K562 (cell line): Measurements from ENCODE around the gene FAM120C. TPM values are rescaled to one million over a fixed set of nuclear protein-coding genes. Genes with fewer than 3 reads are reported as not detected.

Source experiments
- LARP7 ChIP-seq: fragments of 450-650 bp; IDR thresholded peaks from 2 replicates; pipeline ENCODE4 v1.6.1; 2016
- NUFIP1 ChIP-seq: fragments of 450-650 bp; IDR thresholded peaks from 2 replicates; pipeline ENCODE4 v1.6.1; 2018; ENCODE audit not compliant: partially characterized antibody
- TAF1 ChIP-seq: IDR thresholded peaks from 2 replicates; pipeline ENCODE4 v1.6.1; 2011; ENCODE audit warnings: mild to moderate bottlenecking, low read length, moderate library complexity; ENCODE audit not compliant: insufficient read depth, control insufficient read depth, severe bottlenecking; ENCODE audit errors: extremely low read depth
- polyA plus RNA-seq, 8 experiments: library from polyadenylated mRNA; depleted of rRNA in 4 of 8; stranded (reverse) in 5 of 8; unstranded in 3 of 8; fragments of >200 nt; fragmentation: Nextera tagmentation in 2 of 8; fragmentation: Illumina TruSeq in 1 of 8; extraction: Ambion mirVana in 2 of 8; extraction: Trizol in 1 of 8; gene quantifications; 2 replicates each; pipeline versions ENCODE4 v1.2.1 to v1.2.3, GENCODE V29; 2011 to 2014; ENCODE audit warnings: inconsistent platforms in 1 of 8, missing spikeins in 1 of 8
- total RNA-seq, 7 experiments: library from RNA; depleted of rRNA in 6 of 7; stranded (reverse); fragments of >200 nt in 6 of 7; fragmentation: Illumina TruSeq in 2 of 7; extraction: Trizol in 2 of 7; gene quantifications; 2 replicates each; pipeline versions ENCODE4 v1.2.1 to v1.2.3, GENCODE V29; 2011 to 2021; ENCODE audit warnings: low replicate concordance in 1 of 7
- TF ChIP-seq, protein P1 (sequence below), 2 experiments: IDR thresholded peaks; 2 replicates each; pipeline ENCODE4 v1.6.1; 2011; ENCODE audit warnings: borderline replicate concordance in 1 of 2, control low read depth in 1 of 2, low read depth in 1 of 2, low read length in 1 of 2, mild to moderate bottlenecking in 1 of 2, mixed read lengths in 1 of 2, moderate library complexity in 1 of 2; ENCODE audit not compliant: insufficient read depth in 1 of 2, insufficient read length in 1 of 2, poor library complexity in 1 of 2, severe bottlenecking in 1 of 2; ENCODE audit errors: extremely low read depth in 1 of 2
- TF ChIP-seq, protein P2 (sequence below): sonication (generic); formaldehyde crosslinking; IDR thresholded peaks from 2 replicates; pipeline ENCODE4 v1.8.0; 2022; ENCODE audit warnings: mild to moderate bottlenecking, missing genetic modification reagents
- TF ChIP-seq, protein P3 (sequence below): sonication (generic); formaldehyde crosslinking; IDR thresholded peaks from 2 replicates; pipeline ENCODE4 v1.8.0; 2022; ENCODE audit warnings: missing genetic modification reagents, mild to moderate bottlenecking, moderate library complexity, borderline replicate concordance
- TF ChIP-seq, protein P4 (sequence below): fragments of 450-650 bp; IDR thresholded peaks from 2 replicates; pipeline ENCODE4 v1.6.1; 2018; ENCODE audit not compliant: partially characterized antibody

Gene FAM120C
- total and polyA plus RNA-seq, 9 of the 15 experiments (the other 6 are each of a cell fraction or from before 2014, with no cell fraction given): 0.21 to 6.7 (median 2.1) TPM

DNA sequence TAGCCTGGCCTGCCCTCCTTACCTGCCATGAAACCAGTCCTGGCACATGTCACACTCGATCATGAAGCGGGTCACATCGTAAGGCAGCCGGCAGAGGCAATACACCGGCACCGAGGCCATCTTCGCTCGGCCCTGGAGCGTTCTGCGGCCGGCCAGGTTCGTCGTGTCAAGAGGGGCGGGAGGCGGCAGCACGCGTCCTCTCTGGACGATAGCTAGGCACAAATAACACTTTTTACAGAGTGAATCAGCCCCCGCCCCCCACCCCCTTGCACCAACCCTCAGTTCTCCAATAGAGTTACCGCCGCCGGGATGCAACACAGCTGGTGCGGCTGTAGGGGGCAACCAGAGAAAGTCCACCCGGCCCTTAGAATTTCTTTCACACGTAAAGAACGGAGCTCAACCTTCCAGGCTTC, 140.4 kb downstream of the FAM120C start (continued):
- no peak for TF ChIP-seq NUFIP1
- peak; percentile 26 for TF ChIP-seq TAF1
- TF ChIP-seq LARP7: no peak
- TF ChIP-seq, protein P1, sequence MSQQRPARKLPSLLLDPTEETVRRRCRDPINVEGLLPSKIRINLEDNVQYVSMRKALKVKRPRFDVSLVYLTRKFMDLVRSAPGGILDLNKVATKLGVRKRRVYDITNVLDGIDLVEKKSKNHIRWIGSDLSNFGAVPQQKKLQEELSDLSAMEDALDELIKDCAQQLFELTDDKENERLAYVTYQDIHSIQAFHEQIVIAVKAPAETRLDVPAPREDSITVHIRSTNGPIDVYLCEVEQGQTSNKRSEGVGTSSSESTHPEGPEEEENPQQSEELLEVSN (IDR thresholded peaks at IDR 0.05; ENCODE audit: borderline replicate concordance in 1 of 2, extremely low read depth in 1 of 2, insufficient read depth in 1 of 2, insufficient read length in 1 of 2, low read depth in 1 of 2, low read length in 1 of 2, poor library complexity in 1 of 2, severe bottlenecking in 1 of 2): peak in 1 of 2 experiments; percentile 84
- TF ChIP-seq, protein P2, sequence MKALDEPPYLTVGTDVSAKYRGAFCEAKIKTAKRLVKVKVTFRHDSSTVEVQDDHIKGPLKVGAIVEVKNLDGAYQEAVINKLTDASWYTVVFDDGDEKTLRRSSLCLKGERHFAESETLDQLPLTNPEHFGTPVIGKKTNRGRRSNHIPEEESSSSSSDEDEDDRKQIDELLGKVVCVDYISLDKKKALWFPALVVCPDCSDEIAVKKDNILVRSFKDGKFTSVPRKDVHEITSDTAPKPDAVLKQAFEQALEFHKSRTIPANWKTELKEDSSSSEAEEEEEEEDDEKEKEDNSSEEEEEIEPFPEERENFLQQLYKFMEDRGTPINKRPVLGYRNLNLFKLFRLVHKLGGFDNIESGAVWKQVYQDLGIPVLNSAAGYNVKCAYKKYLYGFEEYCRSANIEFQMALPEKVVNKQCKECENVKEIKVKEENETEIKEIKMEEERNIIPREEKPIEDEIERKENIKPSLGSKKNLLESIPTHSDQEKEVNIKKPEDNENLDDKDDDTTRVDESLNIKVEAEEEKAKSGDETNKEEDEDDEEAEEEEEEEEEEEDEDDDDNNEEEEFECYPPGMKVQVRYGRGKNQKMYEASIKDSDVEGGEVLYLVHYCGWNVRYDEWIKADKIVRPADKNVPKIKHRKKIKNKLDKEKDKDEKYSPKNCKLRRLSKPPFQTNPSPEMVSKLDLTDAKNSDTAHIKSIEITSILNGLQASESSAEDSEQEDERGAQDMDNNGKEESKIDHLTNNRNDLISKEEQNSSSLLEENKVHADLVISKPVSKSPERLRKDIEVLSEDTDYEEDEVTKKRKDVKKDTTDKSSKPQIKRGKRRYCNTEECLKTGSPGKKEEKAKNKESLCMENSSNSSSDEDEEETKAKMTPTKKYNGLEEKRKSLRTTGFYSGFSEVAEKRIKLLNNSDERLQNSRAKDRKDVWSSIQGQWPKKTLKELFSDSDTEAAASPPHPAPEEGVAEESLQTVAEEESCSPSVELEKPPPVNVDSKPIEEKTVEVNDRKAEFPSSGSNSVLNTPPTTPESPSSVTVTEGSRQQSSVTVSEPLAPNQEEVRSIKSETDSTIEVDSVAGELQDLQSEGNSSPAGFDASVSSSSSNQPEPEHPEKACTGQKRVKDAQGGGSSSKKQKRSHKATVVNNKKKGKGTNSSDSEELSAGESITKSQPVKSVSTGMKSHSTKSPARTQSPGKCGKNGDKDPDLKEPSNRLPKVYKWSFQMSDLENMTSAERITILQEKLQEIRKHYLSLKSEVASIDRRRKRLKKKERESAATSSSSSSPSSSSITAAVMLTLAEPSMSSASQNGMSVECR (CRISPR knock-in tag): no peak
- TF ChIP-seq, protein P3, sequence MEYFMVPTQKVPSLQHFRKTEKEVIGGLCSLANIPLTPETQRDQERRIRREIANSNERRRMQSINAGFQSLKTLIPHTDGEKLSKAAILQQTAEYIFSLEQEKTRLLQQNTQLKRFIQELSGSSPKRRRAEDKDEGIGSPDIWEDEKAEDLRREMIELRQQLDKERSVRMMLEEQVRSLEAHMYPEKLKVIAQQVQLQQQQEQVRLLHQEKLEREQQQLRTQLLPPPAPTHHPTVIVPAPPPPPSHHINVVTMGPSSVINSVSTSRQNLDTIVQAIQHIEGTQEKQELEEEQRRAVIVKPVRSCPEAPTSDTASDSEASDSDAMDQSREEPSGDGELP (CRISPR knock-in tag): peak; percentile 42; the same call in 1 of the 2 replicates
- TF ChIP-seq, protein P4, sequence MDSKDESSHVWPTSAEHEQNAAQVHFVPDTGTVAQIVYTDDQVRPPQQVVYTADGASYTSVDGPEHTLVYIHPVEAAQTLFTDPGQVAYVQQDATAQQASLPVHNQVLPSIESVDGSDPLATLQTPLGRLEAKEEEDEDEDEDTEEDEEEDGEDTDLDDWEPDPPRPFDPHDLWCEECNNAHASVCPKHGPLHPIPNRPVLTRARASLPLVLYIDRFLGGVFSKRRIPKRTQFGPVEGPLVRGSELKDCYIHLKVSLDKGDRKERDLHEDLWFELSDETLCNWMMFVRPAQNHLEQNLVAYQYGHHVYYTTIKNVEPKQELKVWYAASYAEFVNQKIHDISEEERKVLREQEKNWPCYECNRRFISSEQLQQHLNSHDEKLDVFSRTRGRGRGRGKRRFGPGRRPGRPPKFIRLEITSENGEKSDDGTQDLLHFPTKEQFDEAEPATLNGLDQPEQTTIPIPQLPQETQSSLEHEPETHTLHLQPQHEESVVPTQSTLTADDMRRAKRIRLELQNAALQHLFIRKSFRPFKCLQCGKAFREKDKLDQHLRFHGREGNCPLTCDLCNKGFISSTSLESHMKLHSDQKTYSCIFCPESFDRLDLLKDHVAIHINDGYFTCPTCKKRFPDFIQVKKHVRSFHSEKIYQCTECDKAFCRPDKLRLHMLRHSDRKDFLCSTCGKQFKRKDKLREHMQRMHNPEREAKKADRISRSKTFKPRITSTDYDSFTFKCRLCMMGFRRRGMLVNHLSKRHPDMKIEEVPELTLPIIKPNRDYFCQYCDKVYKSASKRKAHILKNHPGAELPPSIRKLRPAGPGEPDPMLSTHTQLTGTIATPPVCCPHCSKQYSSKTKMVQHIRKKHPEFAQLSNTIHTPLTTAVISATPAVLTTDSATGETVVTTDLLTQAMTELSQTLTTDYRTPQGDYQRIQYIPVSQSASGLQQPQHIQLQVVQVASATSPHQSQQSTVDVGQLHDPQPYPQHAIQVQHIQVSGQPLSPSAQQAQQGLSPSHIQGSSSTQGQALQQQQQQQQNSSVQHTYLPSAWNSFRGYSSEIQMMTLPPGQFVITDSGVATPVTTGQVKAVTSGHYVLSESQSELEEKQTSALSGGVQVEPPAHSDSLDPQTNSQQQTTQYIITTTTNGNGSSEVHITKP: peak; percentile 33
